ENCODE results near the gene SLBP.
"Not testable (repeated sequence)": the region's sequence is repeated elsewhere in the genome, so short reads cannot be mapped to it uniquely, and the experiment has no call there.

SLBP gene

DNA sequence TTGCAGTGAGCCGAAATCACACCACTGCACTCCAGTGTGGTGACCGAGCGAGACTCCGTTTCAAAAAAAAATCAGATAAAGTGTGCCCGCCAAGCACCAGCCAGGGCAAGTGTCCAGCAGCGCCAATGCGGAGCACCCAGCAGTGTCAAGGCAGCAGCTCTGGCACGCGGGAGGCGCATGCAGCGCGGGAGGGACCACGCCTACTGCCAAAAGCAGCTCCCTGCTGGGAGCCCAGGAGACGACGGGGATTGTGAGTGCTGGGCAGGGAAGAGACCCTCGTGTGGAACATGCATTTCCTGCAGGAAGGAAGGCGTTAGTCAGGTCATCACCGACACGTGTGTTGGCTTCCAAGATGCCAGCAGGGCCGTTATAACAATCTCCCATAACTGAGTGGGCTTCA lies 38.4 kb downstream of the SLBP start:
- no peak for DNase-seq

DNA sequence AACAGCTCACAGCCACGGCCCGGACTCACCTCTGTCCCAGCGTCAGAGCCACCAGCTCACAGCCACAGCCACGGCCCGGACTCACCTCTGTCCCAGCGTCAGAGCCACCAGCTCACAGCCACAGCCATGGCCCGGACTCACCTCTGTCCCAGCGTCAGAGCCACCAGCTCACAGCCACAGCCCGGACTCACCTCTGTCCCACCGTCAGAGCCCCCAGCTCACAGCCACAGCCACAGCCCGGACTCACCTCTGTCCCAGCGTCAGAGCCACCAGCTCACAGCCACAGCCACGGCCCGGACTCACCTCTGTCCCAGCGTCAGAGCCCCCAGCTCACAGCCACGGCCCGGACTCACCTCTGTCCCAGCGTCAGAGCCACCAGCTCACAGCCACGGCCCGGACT lies 41.1 kb downstream of the SLBP start:
- not testable (repeated sequence) for DNase-seq

DNA sequence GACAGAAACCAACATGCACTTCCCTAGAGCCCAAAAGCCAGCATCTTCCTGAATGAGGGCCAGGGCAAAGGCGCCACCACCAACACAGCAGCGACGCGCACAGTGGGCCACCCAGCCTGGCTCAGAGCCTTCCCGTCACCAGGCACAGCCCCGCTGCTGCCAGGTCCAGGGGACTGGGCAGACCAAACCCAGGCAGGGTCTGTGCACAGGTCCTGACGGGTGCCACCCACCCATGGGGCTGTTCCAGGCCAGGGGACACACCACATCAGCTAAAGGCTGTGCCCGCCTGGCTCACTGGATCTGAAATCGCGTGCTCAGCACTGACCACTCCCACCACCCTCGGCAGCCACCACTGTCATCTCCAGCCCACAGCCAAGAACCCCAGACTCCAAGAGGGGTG lies 41.8 kb downstream of the SLBP start:
- no peak for DNase-seq

GRCh38 chr4:1669850-1670249 lies 42.3 kb downstream of the SLBP start:
- DNase-seq, result no peak

GRCh38 chr4:1669270-1669669 lies 42.8 kb downstream of the SLBP start:
- no peak for DNase-seq

DNA sequence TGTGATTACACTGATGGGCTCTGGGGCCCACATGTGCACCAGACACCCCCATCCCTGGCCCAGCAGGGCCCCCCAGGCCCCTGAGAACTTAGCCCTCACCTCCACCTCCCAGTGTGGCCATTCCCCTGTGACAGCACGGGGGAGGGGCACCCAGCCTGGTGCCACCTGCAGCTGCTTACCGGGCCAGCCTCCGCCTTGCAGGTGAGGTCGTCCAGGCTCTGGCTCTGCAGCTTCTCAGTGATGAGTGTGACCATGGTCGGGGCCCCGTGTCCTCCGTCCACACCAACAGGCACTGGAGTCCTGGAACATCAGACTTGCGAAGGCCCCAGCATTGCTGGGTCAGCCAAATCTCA lies 43.7 kb downstream of the SLBP start:
- no peak for DNase-seq

DNA sequence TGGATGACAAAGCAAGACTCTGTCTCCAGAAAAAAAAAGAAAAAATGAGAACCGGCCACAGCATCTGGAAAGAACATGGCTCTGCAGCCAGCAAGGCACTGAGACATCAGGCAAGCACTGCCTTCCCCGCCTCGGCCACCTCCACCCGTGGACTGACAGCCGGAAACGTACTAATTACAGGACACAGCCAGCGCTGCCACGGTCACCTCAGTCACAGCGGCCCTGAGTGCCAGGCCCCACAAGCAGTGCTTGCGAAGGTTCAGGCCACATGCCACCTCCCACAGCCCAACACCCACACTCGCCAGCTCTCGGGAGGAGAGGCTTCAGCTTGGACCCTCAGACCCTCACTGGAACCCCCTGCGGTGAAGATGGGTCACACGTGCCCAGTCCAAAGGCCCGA lies 44.8 kb downstream of the SLBP start:
- no peak for DNase-seq

- DNase-seq, result no peak
Measured at GRCh38 chr4:1666391-1666790, 45.7 kb downstream of the SLBP start.

DNA sequence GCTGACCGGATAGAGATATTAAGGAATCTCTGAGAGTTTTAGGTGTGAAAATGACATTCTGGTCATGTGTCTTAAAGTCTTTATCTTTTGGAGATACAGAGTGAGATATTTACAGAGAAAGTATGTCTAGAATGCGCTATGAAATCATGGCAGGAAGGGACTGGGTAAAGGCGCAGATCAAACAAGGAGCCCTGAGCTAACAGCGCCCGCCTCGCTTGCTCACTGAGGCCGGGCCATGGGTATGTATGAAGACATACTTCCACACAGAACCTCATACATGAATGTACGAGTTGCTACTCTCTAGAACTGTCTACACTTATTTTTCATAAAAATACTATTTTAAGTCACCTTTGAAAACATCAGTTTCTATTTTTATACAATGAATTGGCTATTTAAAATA lies 48.0 kb downstream of the SLBP start:
- DNase-seq, result no peak

DNA sequence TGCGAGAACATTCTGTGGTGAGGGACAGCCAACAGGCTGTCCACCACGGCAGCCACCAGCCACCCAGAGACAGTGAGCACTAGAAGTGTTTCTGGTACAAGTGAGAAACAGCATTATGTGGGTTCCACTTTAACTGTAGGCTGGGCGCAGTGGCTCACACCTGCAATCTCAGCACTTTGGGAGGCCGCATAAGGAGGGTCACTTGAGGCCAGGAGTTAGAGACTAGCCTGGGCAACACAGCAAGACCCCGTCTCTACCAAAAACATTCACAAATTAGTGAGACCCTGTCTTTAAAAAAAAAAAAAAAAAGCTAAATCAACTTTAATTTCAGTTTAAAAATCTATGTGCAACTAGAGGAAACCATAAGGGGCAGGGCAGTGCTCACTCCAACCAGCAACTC lies 48.6 kb downstream of the SLBP start:
- no peak for DNase-seq

DNA sequence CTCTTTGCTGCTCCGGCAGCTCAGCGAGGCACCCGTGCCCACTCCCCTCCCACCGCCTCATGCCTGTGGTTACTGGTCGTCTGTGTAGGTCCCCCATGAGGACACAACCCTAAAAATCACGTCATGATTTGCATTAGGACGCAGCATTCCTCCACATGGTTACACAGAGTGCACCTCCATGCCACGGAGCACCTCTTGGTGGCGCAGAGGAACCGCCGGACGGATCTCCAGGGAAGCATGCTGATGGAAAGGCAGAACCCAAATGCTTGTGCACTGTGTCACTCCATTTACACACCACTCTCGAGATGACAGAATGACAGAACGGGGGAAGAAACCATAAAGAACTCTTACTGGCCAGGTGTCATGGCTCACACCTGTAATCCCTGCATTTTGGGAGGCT lies 50.4 kb downstream of the SLBP start:
- no peak for DNase-seq

GRCh38 chr4:1660948-1661677 lies 51.0 kb downstream of the SLBP start:
- no peak for DNase-seq

DNA sequence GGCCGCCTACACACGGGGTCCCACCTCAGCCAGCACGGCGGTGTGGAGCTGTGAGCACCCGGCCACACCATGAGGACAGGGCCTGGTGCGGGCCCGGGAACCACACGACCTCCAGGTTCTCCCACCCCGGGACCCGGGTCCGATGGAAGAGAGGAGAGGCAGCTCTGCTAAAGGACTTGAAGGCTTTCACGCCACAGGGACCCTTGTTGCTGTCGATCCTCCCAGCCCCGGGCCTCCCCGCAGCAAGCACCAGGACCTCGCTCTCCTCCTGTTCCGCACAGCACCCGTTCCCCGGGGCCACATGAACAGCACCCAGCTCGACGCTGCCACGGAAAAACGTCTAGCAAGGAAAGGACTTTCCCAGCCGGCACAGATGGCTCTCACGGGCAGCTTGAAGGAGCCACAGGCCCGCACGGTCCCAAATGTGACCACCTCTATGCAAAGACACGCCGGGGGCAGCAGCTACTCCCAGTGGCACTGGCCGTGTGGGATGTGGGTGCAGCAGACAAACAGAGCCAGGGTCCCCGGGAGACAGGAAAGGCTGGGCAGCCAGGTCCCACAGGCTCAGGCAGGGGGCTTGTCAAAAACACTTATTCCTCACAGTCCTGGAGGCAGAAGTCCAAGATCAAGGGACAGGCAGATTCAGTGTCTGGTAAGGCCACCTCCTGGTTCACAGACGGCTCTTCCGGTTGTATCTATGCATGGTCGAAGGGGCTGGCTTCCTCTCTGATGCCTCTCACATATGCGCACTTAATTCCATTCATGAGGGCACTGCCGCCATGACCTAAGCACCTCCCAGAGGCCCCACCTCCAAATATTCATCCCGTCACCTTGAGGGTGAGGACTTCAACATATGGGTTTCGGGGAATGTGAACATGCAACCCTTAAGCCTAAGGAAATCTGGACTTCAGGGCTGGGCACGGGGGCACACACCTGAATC lies 52.7 kb downstream of the SLBP start:
- no peak for DNase-seq

DNA sequence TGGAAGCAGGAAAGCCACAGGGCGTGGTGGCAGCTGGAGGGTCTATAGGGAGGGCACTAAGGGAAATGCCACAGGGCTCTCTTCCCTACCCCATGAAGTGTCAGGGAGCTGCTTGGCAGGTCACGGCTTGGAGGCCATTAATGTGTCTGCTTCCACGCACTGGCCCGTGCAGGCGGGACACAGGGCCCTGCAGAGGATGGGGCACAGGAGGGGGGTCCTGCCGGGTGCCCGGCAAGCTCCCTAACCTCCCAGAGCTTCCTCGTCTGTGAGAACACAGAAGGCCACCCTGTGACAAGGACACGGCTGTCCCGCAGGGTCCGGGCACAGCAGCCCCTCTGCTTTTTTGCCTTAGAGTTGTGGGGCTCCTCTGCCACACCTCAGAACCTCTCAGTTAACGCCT lies 53.5 kb downstream of the SLBP start:
- DNase-seq, result no peak

DNA sequence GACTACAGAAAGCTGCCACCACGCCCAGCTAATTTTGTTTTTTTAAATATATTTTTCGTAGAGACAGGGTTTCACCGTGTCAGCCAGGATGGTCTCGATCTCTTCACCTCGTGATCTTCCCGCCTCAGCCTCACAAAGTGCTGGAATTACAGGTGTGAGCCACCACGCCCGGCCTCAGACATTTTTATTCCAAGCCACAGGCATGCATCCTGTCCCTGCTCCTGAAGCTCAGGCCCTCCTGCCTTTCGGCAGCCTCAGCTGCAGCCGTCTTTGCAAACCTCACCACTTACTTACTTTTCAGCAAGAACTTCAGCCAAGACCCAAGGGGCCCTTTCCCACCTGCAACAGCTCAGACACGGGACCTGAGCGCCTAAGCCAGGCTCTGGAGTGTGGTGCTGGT lies 54.0 kb downstream of the SLBP start:
- DNase-seq, result no peak

DNA sequence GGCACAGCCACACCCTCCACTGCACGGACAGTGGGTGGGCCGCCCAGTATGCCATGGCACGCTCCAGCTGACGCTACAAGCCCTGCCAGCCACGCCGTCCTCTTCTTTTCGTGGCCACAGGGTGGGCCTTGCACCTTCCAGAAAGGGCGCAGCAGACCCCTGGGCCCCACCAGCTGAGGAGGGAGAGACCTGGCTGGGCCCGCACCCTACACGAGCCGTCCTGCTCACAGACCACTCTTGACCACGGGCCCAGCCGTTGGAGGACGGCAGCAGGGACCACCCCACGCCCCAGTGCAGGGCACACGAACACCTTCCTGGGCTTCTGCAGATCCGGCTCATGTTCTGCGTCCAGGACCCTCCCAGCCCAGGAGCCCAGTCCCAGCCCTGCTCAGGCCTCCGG lies 55.1 kb downstream of the SLBP start:
- no peak for DNase-seq

DNA sequence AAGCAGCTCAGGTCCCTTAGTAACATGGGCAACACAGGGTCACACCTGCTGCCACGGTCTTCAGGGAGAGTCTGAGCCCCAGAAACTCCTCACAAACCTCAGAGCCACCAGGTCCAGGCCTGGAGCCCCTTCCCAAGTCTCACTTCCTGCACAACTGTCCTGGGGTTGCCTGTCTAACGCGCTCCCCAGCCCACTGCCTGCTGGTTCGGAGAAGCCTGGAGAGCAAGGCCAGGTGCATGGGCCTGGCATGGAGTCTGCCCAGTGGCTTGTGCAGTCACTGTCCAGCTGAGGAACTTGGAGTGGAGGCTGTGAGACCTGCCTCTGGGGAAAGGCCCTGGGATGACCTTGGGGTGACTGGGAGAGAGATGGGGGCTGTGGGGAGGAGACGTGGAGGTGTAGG lies 56.0 kb downstream of the SLBP start:
- DNase-seq, result no peak

GRCh38 chr4:1655676-1656075 lies 56.4 kb downstream of the SLBP start:
- no peak for DNase-seq

GRCh38 chr4:1655081-1655480 lies 57.0 kb downstream of the SLBP start:
- DNase-seq, result no peak

- DNase-seq, result no peak
Measured at GRCh38 chr4:1654216-1654955, 57.7 kb downstream of the SLBP start.

- no peak for DNase-seq
Measured at GRCh38 chr4:1653776-1654175, 58.3 kb downstream of the SLBP start.

- no peak for DNase-seq
Measured at GRCh38 chr4:1652088-1652487, 60.0 kb downstream of the SLBP start.

DNA sequence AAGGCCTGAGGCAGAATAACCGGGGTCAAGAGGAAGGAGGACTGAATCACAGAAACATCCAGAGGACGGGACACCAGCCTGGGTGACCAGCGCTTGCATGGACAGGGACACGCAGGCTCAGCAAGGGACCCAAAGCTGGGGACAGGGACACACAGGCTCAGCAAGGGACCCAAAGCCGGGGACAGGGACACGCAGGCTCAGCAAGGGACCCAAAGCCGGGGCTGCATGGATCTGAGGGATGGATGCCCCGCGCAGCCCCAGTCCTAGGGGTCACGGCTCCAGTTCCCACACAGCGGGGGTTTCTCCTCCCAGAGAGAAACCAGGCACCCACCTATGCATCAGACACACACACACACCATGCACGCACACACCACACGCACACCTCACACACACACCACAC lies 60.5 kb downstream of the SLBP start:
- no peak for DNase-seq

GRCh38 chr4:1648962-1649361 lies 63.2 kb downstream of the SLBP start:
- no peak for DNase-seq
